DMS153 treated with DMSO at 0.1 percent for 48 hours (cell line): ENCODE measurements around the gene RHOXF2.
"Not testable (repeated sequence)": the region's sequence is repeated elsewhere in the genome, so short reads cannot be mapped to it uniquely, and the experiment has no call there.

Experiments used
- DNase-seq: peaks from one replicate; lab custom pipeline; 2025; ENCODE audit not compliant: unreplicated experiment; lab: John Stamatoyannopoulos, UW

RHOXF2 gene

DNA sequence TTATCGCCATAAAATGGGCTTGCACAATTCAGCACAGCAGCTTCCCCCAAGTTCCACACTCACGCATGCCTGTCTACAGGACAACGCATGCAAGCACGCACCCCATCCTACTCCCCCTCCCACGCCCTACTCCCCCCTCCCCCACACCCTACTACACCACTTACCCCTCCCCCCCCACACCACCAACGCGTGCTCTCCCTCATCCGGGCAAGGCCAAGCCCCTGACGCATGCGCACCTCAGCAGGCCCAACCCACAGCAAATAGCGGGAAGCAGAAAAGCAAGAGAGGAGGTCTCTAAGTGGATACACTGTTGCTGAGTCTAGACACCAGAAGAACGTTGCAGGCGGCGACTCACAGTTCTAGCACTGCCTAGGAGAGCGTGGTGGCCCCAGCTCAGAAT is at the start of gene RHOXF2:
TSS of gene RHOXF2 (plus strand) at position 301 of the 400 bp plus-strand sequence. CDS start 138 bp downstream, outside the sequence.
- not testable (repeated sequence) for DNase-seq

DNA sequence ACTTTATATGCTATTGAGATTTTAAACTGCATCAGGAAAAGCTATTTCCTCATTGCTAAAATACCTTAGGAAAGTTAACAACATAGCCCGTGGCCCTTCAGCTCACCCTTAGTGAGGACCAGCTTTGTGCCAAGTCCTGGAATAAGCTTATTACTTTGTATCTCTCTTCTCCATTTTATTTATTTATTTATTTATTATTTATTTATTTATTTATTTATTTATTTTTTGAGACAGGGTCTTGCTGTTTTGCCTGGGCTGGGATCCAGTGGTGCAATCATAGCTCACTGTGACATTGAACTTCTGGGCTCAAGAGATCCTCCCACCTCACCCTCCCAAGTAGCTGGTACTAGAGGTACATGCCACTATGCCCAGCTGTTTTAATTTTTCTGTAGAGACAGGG is 49.0 kb upstream of the RHOXF2 start:
- DNase-seq = no peak

DNA sequence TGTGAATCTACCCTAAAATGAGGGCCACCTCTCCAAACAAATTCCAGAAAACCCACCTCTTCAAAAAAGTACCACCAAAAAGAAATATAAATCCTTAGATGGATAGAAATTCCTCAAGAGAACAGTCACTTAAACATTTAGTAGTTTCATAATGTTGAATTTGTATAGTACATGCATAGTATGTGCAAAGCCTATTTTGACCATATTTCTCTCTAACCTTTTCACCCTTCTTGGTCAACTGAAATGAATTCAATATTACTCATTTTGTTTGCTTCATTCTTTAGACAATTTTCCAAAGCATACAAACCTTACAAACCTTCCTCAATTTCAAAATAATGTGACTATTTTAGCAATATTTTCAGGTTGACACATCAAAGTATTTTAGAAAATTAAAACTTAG is 46.8 kb upstream of the RHOXF2 start:
- DNase-seq = no peak

GRCh38 chrX:120115438-120115963 is 42.9 kb upstream of the RHOXF2 start, which contains the start of gene RHOXF1:
TSS of gene RHOXF1 (minus strand) at chrX:120115913. CDS start at chrX:120115862, 51 bp downstream.
- no peak for DNase-seq

DNA sequence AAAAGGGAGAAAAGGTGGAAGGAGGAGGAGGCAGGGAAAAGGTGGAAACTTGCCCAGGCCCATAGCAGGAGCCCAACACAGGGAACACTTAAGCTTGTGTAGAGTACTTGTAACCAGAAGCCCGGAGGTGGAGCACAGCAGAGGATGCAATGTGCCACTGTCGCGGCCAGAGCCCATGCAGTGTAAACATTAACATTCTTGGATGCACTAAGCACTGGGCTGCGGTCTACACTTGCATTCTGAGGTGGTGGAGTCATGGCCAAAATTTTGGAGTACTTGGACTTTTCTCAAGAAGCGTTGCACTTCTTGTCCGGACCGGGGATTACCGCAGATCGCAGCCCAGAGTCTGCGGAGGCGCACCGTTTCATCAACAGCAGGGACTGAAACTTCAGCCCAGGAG is 38.2 kb upstream of the RHOXF2 start:
- no peak for DNase-seq

- no peak for DNase-seq
Measured at GRCh38 chrX:120125444-120125843, 33.0 kb upstream of the RHOXF2 start.

- DNase-seq = not testable (repeated sequence)
Measured at GRCh38 chrX:120128306-120128846, 30.0 kb upstream of the RHOXF2 start.

GRCh38 chrX:120136128-120136527 is 22.3 kb upstream of the RHOXF2 start:
- DNase-seq = no peak

DNA sequence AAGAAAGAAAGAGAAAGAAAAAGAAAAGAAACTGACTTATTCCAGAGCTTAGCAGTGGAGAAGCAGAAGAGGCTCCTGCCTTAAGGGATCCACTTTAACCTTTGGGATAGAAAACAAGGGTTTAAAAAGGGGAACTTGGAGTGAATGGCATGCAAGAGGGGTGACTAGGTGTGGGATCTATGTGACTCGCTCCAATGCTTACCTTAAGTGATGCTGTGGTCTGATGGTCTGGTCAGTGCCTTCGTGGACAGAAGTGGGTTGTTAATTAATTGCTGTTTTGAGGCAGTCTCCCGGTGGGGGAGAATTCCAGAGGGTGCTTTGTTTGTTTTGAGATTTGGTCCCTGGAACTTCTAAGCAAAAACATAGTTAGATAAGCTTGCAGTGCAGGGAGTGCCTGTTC is 21.6 kb upstream of the RHOXF2 start:
- no peak for DNase-seq

DNA sequence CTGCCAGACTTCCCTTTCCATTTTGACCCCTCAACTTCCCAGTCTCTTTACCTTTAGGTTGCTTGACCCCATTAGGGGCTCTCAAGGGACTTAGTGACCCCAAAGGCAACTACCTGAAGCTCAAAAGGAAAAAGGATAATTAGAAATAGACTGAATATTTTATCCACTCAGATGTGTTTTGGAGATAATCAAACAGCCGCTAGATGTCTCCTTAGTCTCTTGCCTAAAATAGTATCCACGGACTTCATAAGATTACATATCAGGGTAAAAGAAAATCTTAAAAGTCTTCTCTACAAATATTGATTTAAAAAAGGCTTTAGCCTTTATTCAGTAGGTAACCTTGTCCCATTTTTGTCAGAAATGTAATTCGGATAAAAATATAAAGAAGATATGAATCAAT is 21.0 kb upstream of the RHOXF2 start:
- DNase-seq = no peak

DNA sequence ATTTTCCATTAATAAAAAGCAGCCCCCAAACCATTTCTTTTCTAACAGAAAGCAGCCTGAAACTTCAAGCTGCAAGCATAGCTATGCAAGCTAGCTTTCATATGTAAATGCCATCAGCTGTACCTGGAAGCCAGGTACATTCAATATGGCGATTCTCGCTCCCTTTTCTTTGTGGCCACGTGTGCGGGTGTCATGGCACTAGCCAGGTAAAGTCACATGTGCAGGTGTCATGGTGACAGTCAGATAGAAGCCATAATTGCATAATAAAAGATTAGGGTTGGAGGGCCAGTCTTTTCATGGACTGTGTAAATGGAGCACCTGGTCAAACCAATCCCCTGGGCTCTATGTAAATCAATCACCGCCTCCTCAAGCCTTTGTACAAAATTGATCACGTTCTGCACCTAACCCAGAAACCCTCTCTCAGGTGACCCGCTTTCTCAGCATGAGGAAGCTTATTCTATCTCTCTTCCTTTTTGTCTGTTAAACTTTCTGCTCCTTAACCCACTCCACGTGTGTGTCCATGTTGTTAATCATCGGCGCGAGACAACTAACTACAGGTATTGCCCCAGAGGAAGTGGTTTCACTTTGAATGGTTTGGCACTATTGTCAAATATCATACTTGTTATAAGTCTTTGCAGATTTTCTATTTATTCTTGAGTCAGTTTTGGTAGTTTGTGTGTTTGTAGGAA is 18.0 kb upstream of the RHOXF2 start:
- DNase-seq = peak; percentile 13

DNA sequence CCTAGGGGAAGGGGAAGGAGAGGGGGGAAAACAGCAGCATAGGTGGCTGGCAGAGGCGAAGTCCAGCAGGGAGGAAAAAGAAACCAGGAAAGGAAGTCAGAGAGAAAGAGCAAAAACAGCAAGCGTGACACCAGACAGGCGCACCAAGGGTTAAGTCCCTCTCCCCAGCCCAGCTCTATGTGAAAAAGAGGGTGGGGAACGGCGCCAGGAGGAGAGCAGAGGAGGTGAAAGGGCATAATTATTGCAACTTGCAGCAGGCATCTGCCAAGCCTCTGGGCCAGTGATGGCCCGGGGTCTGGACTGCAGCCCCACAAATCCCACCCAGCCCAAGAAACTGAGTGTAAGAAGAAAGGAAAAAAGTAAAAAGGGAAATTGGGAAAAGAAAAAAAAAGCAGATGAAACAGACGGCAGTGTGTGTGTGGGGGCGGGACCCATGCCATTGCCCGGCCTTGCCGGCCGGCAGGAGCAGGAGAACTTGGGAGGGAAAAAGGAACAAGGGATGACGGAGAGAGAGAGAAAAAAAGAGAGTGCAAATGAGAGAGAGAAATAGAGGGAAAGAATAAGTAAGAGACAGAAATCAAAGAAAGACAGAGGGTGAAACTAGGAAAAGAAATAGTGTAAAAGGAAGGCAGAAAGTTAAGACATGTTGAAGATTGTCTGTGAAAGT is 14.1 kb upstream of the RHOXF2 start:
- DNase-seq = no peak

GRCh38 chrX:120145295-120145925 is 13.0 kb upstream of the RHOXF2 start:
- DNase-seq = no peak

- not testable (repeated sequence) for DNase-seq
Measured at GRCh38 chrX:120146323-120146722, 12.1 kb upstream of the RHOXF2 start.

- no peak for DNase-seq
Measured at GRCh38 chrX:120147537-120147936, 10.9 kb upstream of the RHOXF2 start.

- DNase-seq = not testable (repeated sequence)
Measured at GRCh38 chrX:120150109-120150744, 8.2 kb upstream of the RHOXF2 start.

DNA sequence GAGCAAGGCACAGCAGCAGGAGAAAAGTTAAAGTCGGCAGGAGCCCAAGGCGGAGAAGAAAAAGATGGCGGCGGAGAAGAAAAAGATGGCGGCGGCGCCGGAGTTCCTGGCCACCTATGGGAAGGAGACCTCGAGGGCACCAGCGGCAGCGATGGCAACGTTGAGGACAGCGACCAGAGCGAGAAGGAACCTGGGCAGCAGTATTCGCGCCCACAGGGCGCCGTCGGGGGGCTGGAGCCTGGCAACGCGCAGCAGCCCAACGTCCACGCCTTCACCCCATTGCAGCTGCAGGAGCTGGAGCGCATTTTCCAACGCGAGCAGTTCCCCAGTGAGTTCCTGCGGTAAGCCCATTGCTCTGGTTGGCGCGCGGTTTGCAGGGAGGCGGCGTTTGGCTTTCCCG is 673 bp downstream of the RHOXF2 start:
- DNase-seq = not testable (repeated sequence)

DNA sequence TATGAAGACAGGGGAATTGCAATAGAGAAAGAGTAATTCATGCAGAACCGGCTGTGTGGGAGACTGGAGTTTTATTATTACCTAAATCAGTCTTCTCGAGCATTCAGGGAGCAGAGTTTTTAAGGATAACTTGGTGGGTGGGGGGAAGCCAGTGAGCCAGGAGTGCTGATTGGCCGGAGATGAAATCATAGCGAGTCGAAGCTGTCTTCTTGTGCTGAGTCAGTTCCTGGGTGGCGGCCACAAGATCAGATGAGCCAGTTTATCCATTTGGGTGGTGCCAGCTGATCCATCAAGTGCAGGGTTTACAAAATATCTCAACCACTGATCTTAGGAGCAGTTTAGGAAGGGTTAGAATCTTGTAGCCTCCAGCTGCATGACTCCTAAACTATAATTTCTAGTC is 34.8 kb downstream of the RHOXF2 start:
- DNase-seq = not testable (repeated sequence)

DNA sequence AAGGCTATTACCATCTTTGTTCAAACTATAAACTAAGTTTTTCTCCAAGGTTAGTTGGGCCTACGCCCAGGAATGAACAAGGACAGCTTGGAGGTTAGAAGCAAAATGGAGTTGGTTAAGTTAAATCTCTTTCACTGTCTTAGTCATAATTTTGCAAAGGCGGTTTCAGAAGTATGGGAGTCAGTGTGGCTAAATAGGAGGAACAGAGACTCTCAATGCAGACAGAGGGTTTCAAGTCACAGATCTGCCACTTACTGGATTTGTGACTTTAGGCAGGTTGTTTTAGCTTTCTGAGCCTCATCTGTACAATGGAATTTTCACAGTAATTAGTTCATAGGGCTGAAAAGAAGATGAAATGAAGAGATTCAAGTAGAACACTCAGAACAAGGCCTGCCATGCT is 35.3 kb downstream of the RHOXF2 start:
- DNase-seq = not testable (repeated sequence)

- not testable (repeated sequence) for DNase-seq
Measured at GRCh38 chrX:120195786-120196185, 37.4 kb downstream of the RHOXF2 start.
